ENCODE results near the gene ZNG1A.
"Not testable (repeated sequence)": the region's sequence is repeated elsewhere in the genome, so short reads cannot be mapped to it uniquely, and the experiment has no call there.

ZNG1A gene

DNA sequence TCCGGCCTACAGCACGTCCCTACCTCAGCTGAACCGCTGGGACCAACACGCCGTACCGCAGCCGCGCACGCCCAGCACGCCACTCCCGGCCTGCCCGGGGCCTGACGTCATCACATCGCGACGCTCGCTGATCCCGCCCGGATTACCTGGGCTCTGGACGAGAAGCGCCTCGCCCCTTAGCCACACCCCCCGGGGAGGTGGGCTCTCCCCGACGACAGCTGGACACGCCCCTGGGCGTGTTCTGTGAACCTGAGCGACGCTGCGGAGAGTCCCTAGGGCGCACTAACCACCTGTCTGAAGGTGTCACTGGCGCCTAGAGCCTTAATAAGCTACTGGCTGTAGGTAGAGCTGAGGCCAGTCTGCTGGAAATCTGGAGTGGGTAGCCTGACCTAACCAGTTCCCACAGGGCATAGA lies at the start of gene ZNG1A:
ZNG1A (minus strand) TSS at position 87 of the 414 bp plus-strand sequence. CDS start 87 bp downstream, outside the sequence.
- not testable (repeated sequence) for DNase-seq

DNA sequence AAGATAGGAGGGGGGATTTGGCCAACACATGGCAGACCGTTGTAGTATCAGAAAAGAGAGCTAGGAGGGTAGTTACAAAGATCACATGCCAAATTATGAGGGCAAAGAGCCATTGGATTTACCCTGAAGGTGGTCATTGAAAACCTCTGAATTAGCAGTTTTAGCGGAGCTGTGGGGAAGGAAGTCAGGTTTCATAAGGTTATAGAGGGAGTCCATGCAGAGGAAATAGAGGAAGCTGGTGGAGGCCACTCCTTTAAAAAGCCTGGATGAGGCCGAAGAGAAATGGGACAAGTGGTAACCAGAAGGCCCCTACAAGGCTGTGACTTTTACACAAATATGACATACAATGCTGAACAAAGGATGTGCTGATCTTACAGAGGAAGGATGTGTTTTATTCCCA lies 49.0 kb upstream of the ZNG1A start:
- TF ChIP-seq GATA1 (IDR thresholded peaks at IDR 0.05; ENCODE audit: low read depth, low read length): no peak
- TF ChIP-seq POLR2A (IDR thresholded peaks at IDR 0.05; ENCODE audit: low read length): no peak
- DNase-seq: no peak

DNA sequence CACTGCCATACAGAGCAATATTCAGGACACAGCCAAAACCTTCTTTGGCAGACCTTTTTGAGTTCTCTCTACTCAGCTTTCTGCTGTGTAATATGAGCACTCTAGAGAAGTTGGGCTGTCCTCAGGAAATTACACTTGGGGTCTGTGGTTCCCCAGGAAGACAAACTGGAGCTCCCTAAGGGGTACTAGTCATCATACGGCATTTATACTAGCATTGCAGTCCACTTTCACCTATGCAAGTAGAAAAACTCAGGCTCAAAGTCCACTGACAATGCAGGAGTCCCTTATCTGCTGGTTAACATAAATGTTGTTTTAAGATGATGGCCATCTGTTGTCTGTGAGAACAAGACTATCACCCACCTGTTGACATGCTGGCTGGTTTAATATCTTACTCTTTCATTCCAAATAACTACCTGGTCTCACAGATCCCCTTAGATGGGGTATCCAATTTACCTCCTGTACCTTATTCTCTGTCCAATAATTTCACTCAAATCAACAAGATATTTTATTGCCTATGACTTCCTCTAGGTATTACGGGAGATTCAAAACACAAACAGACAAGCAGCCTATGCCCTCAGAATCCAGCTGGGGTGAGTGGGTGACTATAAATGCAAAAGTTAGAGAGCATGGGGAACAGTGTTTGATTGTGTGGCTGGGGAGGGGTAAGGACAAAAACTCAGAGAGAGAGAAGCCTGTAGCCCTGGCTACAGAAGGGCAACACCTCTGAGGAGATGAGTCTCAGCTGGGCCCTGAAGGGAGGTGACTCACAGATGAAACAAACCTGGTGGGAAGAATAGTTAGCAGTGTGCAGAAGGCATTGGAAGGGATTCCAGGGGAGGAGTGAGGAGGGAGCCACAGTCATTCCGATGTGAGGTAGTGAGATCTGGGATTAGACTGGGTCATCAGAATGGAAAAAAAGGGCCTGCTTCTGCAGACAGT lies 46.0 kb upstream of the ZNG1A start:
- peak in 1 of 2 experiments; percentile 36 for DNase-seq
- TF ChIP-seq POLR2A (IDR thresholded peaks at IDR 0.05; ENCODE audit: low read length) (no peak), GATA1 (IDR thresholded peaks at IDR 0.05; ENCODE audit: low read depth, low read length) (no peak)

DNA sequence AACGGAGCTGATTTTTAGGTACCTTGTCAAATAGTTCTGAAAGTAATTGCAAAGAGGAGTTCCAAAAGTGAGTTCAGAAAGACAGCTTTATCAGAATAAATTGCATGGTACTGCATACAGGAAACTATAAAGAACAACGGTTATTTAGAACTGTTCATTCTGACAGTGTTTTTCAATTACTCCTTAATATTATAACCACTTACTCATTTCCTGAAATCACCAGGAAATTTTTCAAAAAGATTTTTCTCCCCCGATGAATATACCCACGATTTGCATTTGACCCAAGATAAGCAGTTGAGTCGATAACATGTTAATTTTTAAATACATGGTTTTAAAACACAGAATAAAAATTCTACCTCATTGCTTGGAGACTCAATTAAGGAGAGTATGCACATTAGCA lies 45.2 kb upstream of the ZNG1A start:
- TF ChIP-seq POLR2A (IDR thresholded peaks at IDR 0.05; ENCODE audit: low read length) (no peak), GATA1 (IDR thresholded peaks at IDR 0.05; ENCODE audit: low read depth, low read length) (no peak)
- no peak for DNase-seq

DNA sequence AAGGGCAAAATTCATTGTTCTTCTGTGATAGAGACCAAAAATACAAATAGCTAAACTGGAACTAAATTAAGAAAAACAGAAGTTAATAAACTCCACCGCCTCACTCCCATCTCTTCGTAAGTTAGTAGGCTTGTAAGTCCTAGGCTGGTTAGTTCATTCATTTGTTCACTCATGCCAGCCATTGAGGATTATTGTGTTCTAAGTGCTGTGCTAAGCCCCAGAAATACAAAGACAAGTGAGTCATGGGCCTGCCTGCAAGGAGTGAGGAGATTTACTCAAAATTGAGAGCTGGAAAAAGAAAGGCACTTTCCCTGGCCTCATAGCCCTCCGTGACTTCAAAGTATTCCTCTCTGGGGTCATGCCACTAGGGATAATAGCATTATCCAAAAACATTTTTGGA lies 44.3 kb upstream of the ZNG1A start:
- no peak for DNase-seq
- no peak for TF ChIP-seq GATA1 (IDR thresholded peaks at IDR 0.05; ENCODE audit: low read depth, low read length)
- TF ChIP-seq POLR2A (IDR thresholded peaks at IDR 0.05; ENCODE audit: low read length): no peak

DNA sequence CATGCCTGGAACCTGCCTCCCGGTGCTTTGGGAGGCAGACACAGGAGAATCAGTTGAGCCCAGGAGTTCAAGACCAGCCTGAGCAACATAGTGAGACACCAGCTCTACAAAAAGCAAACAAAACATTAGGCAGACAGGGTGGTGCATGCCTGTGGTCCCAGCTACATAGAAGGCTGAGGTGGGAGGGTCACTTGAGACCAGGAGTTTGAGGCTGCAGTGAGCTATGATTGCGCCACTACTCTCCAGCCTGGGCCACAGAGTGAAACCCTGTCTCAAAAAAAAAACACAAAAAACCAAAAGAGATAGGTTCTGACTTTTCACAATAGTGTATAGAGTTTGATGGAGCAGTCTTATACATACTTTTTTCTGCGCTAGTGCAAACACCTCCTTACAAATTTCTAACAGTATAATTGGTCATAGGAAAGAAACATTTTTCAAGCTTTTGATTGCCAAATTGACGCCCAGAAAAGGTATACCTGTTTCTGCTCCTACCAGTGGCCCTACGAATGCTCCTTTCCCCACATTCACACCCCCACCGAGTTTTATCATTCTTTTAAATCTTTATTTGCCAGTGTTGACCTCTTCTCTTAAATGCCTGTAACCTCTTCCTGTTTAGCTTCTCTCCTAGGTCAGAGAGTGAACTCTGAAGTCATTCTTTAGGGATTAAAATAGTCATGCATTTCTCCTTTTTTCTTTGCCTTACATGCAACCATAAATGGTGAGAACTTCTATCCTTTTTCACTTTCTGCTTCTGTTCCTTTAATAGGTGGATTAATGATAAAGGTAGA lies 43.3 kb upstream of the ZNG1A start:
- no peak for DNase-seq
- TF ChIP-seq POLR2A (IDR thresholded peaks at IDR 0.05; ENCODE audit: low read length) (no peak), GATA1 (IDR thresholded peaks at IDR 0.05; ENCODE audit: low read depth, low read length) (no peak)

DNA sequence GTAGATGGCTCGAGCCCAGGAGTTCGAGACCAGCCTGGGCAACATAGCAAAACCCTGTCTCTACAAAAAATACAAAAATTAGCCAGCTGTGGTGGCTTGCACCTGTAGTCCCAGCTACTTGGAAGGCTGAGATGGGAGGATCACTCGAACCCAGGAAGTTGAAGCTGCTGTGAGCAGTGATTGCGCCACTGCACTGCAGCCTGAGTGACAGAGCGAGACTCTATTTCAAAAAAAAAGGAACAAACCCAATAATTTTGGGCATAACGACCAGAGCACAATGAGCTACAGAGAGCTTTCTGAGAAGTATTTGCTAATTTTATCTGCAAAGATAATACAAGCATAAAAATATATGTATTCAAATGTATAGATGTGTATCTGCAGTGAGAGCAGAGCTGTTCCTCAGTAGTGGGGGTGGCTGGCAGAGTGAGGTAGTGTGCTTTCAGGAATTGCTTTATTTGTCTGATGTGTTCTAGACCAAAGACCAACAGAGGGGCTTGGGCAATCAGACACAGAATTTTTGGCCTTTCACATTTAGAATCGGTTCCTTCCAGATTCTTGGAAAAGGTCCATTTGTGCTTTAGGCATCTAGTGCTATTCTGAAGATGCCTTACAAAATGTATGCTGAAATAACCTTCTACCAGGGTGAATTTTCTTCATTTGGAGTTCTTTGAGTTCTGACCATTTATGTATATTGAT lies 41.0 kb upstream of the ZNG1A start:
- no peak for TF ChIP-seq GATA1 (IDR thresholded peaks at IDR 0.05; ENCODE audit: low read depth, low read length)
- no peak for TF ChIP-seq POLR2A (IDR thresholded peaks at IDR 0.05; ENCODE audit: low read length)
- DNase-seq: no peak

DNA sequence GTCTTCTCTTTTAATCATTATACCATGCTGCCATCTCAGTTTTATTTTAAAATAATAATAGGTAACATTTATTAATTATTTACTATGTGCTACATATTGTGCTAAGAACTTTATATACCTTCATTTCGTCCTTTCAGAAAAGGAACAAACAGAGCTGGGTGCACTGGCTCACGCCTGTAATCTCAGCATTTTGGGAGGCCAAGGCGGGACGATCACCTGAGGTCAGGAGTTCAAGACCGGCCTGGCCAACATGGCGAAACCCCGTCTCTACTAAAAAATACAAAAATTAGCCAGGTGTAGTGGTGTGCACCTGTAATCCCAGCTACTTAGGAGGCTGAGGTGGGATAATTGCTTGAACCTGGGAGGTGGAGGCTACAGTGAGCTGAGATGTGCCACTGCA lies 40.2 kb upstream of the ZNG1A start:
- not testable (repeated sequence) for DNase-seq

DNA sequence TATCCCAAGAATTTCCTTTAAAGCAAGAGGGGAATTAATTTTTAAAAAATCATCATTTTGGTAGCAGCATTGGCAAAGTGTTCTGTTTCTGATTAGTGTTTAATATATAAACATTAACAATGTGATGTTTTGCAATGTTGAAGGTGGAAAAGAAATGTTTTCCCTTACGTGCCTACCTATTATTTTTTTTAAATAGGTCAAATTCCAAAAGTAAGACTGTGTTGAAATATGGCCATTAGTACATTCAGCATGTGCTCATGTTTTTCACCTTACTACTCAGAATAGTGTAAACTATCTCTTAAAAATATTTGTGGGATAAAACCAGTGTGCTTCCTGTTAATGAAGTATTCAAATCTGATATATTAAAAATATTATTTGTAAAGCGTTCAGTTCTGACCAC lies 39.1 kb upstream of the ZNG1A start:
- TF ChIP-seq POLR2A (IDR thresholded peaks at IDR 0.05; ENCODE audit: low read length) (no peak), GATA1 (IDR thresholded peaks at IDR 0.05; ENCODE audit: low read depth, low read length) (no peak)
- DNase-seq: no peak

DNA sequence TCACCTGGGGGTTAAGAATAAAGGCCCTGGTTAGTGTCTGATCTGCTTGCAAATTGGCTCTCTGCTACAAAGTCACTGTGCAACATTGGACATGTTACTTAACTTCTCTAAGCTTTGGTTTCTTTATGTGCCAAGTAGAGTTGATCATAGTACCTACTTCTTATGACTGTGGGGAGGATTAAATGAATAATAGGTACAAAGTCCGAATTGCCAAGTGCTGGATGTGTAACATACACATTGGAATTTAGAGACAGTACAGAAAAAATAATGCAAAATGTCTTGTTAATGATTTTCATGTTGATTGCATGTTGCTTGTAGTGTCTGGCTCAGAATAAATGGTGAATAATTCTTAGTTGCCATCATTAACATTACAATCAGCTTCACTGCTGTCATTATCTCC lies 38.0 kb upstream of the ZNG1A start:
- TF ChIP-seq POLR2A (IDR thresholded peaks at IDR 0.05; ENCODE audit: low read length): no peak
- TF ChIP-seq GATA1 (IDR thresholded peaks at IDR 0.05; ENCODE audit: low read depth, low read length): no peak
- DNase-seq: no peak

DNA sequence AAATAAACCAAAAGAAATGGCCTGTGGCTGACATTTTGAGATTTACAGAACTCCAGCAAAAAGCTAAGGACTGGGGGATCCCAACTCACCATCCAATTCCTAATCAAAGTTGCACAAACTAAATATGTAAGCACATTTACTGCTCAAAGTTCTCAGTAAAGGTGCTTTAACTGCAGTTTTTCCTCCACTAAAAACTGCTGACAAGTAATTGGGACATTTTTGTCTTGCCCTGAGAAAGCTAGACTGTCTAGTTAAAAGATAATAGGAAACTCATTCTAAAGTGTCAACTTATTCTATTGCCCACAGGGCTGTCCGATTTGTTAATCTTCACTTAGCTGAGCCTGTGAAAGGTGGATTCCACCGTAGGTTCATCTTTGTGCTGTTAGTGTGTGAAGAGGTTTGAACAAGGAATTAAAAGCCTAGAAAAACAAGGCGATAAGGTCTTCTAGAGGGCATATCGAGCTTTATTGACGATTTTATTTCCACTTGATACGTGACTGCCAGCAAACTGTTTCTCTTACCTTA lies 36.8 kb upstream of the ZNG1A start:
- TF ChIP-seq GATA1 (IDR thresholded peaks at IDR 0.05; ENCODE audit: low read depth, low read length) (no peak), POLR2A (IDR thresholded peaks at IDR 0.05; ENCODE audit: low read length) (no peak)
- peak in 1 of 2 experiments; percentile 33 for DNase-seq

DNA sequence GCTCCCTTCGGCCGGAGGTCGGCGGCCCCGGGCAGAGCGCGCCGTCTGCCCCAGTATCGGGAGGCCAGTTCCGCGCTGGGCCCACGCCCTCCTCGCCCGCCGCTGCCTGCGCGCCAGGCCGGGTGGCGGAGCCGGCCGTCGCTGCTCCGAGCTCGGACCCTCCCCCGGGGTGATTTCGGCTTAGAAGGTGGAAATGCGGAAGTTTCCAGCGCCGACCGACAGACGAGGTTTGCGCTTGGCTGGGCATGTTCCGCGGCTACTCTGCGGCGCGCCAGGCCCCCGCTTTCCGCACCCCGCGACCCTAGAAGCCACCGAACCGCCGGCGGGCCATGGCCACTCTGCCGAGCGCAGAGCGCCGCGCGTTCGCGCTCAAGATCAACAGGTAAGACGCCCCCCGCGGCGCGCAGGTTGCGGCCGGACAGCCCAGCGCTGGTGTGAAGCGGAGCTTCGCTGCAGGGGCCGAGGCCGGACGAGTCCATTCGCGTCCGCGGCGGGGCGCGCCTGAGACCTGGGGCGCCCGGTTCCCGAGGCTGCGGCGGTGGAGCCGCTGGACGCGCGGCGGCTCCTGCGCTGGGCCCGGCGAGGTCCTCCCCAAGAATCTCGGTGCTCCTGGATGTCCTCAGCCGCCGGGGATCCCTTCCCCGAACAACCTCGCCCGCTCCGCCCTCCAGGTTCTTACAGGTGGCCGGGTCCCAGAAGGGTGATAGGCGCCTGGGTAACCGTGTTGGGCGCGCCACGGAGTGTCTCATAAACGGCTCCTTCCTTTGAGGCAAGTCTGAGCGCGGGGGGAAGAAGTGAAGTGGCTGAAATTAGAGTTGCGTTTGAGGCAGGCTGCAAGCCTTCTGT lies 36.0 kb upstream of the ZNG1A start, which contains the start of gene DOCK8:
DOCK8 (plus strand) TSS at position 218 of the 846 bp plus-strand sequence; CDS start at position 330, 112 bp downstream.
- TF ChIP-seq GATA1 (IDR thresholded peaks at IDR 0.05; ENCODE audit: low read depth, low read length) (no peak), POLR2A (IDR thresholded peaks at IDR 0.05; ENCODE audit: low read length) (peak; percentile 84)
- peak; percentile 86 to 90 for DNase-seq

DNA sequence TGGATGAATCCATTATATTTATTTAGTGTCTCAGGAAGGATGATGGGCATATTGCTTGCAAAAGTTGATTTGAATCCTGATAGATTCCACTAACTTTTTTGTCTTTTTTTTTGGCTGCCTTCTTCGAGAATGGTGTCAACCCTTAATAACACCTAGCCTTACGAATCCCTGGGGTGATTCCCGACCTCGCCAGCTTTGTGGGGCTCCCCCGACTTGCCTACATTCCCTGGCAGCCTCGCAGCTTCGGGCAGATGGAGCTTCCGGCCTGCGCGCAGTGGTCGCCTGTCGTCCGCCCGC lies 35.4 kb upstream of the ZNG1A start:
- DNase-seq: no peak
- TF ChIP-seq GATA1 (IDR thresholded peaks at IDR 0.05; ENCODE audit: low read depth, low read length): no peak
- TF ChIP-seq POLR2A (IDR thresholded peaks at IDR 0.05; ENCODE audit: low read length): no peak

DNA sequence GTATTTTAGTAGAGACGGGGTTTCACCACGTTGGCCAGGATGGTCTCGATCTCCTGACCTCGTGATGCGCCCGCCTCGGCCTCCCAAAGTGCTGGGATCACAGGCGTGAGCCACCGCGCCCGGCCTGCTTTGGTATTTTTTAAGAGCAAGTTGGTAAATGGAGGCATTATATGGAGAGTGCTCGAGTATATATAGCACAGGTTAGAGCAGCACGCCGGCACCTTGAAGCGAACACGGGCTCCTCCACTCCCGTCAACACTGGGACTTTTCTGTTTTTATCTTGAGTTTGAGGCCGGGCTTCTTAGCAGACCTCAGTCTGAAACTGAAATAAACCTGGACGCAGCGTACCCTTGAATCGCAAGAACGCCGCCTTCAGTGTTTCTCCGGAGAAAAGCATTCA lies 35.0 kb upstream of the ZNG1A start:
- DNase-seq: peak in 1 of 2 experiments; percentile 46
